ENCODE measurements around the gene RNF217. TPM values are rescaled to one million over a fixed set of nuclear protein-coding genes. Genes with fewer than 3 reads are reported as not detected.
A peak's percentile ranks its signal among the peaks of the same experiment; 100 is the strongest.

Gene RNF217
- total RNA-seq, 1 donor = 24.9 TPM

- TF ChIP-seq CTCF (IDR thresholded peaks at IDR 0.05; ENCODE audit: insufficient read depth, low read length) = no peak
- H3K4me3 ChIP-seq (ENCODE audit: low read depth, low read length) = peak overlapping the region; percentile 6
- DNase-seq (ENCODE audit: low read depth) = no peak
Observed at GRCh38 chr6:125002406-125002741, 40.1 kb downstream of the RNF217 start.

GRCh38 chr6:125003070-125003469 lies 40.8 kb downstream of the RNF217 start:
- no peak for DNase-seq (ENCODE audit: low read depth)
- TF ChIP-seq CTCF (IDR thresholded peaks at IDR 0.05; ENCODE audit: insufficient read depth, low read length) = no peak
- H3K4me3 ChIP-seq (ENCODE audit: low read depth, low read length) = no peak overlapping the region

GRCh38 chr6:125004198-125004597 lies 42.0 kb downstream of the RNF217 start:
- no peak for DNase-seq (ENCODE audit: low read depth)
- TF ChIP-seq CTCF (IDR thresholded peaks at IDR 0.05; ENCODE audit: insufficient read depth, low read length) = no peak
- H3K4me3 ChIP-seq (ENCODE audit: low read depth, low read length) = no peak overlapping the region

GRCh38 chr6:125004797-125005595 lies 42.8 kb downstream of the RNF217 start:
- no peak overlapping the region for H3K4me3 ChIP-seq (ENCODE audit: low read depth, low read length)
- DNase-seq (ENCODE audit: low read depth) = no peak
- no peak for TF ChIP-seq CTCF (IDR thresholded peaks at IDR 0.05; ENCODE audit: insufficient read depth, low read length)

- TF ChIP-seq CTCF (IDR thresholded peaks at IDR 0.05; ENCODE audit: insufficient read depth, low read length) = no peak
- no peak for DNase-seq (ENCODE audit: low read depth)
- H3K4me3 ChIP-seq (ENCODE audit: low read depth, low read length) = no peak overlapping the region
Observed at GRCh38 chr6:125008261-125008703, 46.0 kb downstream of the RNF217 start.

- H3K4me3 ChIP-seq (ENCODE audit: low read depth, low read length) = no peak overlapping the region
Observed at GRCh38 chr6:125008957-125009356, 46.7 kb downstream of the RNF217 start.

More at GRCh38 chr6:125008957-125009356, 46.7 kb downstream of the RNF217 start:
- no peak for TF ChIP-seq CTCF (IDR thresholded peaks at IDR 0.05; ENCODE audit: insufficient read depth, low read length)
- no peak for DNase-seq (ENCODE audit: low read depth)
